PFSK-1 (cell line): ENCODE data around the gene SEMA6C.

Experiments used
- POLR2AphosphoS5 ChIP-seq: IDR thresholded peaks from 2 replicates; pipeline ENCODE4 v1.6.1; 2012; ENCODE audit warnings: low read depth, mild to moderate bottlenecking, control low read depth, low read length, moderate library complexity
- SIN3A ChIP-seq: IDR thresholded peaks from 2 replicates; pipeline ENCODE4 v1.6.1; 2012; ENCODE audit warnings: mild to moderate bottlenecking, low read length, moderate library complexity, borderline replicate concordance; ENCODE audit not compliant: insufficient read depth
- TF ChIP-seq, protein P1 (sequence below), 2 experiments: IDR thresholded peaks; 2 replicates each; pipeline versions ENCODE4 v1.6.1 to v1.8.0; 2011 to 2012; ENCODE audit warnings: low read depth in 2 of 2, low read length in 2 of 2, control low read depth in 1 of 2, inconsistent platforms in 1 of 2, mild to moderate bottlenecking in 1 of 2, moderate library complexity in 1 of 2; ENCODE audit not compliant: insufficient read depth in 1 of 2

DNA sequence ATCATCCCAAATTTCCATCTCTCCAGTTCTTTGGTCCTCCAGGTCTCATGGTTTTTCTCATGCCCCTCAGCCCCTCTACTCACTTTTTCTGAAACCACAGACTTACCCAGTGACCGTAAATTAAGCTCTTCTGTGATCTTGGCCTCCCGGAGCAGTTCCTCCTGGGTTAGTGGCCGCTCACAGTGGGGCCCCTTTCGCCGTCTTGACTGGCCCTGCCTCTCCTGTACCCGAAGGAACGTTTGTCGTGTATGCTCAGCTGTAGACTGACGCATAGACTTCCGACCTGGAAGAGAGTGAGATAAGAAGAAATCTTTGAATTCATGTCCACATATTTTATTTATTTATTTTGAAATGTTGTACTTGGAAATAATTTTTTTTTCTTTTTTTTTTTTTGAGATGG is 37.8 kb upstream of the SEMA6C start:
- no peak for TF ChIP-seq SIN3A
- TF ChIP-seq, protein P1, sequence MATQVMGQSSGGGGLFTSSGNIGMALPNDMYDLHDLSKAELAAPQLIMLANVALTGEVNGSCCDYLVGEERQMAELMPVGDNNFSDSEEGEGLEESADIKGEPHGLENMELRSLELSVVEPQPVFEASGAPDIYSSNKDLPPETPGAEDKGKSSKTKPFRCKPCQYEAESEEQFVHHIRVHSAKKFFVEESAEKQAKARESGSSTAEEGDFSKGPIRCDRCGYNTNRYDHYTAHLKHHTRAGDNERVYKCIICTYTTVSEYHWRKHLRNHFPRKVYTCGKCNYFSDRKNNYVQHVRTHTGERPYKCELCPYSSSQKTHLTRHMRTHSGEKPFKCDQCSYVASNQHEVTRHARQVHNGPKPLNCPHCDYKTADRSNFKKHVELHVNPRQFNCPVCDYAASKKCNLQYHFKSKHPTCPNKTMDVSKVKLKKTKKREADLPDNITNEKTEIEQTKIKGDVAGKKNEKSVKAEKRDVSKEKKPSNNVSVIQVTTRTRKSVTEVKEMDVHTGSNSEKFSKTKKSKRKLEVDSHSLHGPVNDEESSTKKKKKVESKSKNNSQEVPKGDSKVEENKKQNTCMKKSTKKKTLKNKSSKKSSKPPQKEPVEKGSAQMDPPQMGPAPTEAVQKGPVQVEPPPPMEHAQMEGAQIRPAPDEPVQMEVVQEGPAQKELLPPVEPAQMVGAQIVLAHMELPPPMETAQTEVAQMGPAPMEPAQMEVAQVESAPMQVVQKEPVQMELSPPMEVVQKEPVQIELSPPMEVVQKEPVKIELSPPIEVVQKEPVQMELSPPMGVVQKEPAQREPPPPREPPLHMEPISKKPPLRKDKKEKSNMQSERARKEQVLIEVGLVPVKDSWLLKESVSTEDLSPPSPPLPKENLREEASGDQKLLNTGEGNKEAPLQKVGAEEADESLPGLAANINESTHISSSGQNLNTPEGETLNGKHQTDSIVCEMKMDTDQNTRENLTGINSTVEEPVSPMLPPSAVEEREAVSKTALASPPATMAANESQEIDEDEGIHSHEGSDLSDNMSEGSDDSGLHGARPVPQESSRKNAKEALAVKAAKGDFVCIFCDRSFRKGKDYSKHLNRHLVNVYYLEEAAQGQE (IDR thresholded peaks at IDR 0.05; ENCODE audit: insufficient read depth in 1 of 2, low read depth in 2 of 2, low read length in 2 of 2) = no peak
- TF ChIP-seq POLR2AphosphoS5 = no peak
